NOMO-1 treated with dmso at 0.1 percent for 144 hours (cell line): ENCODE data around the gene TSKS.

Experiments used
- DNase-seq: peaks from one replicate; lab custom pipeline; 2025; ENCODE audit not compliant: unreplicated experiment; lab: John Stamatoyannopoulos, UW

TSKS gene

GRCh38 chr19:49798574-49798973, 35.5 kb upstream of the TSKS start:
- DNase-seq = no peak

GRCh38 chr19:49795615-49796014, 32.5 kb upstream of the TSKS start:
- no peak for DNase-seq

GRCh38 chr19:49793561-49793840, 30.4 kb upstream of the TSKS start:
- DNase-seq = no peak

- DNase-seq = no peak
Observed at GRCh38 chr19:49792829-49793560, 29.9 kb upstream of the TSKS start.

GRCh38 chr19:49791776-49792445, 28.8 kb upstream of the TSKS start:
- no peak for DNase-seq

GRCh38 chr19:49790866-49791265, 27.8 kb upstream of the TSKS start:
- DNase-seq = no peak

GRCh38 chr19:49788857-49789256, 25.8 kb upstream of the TSKS start:
- DNase-seq = no peak

- no peak for DNase-seq
Observed at GRCh38 chr19:49787746-49788145, 24.6 kb upstream of the TSKS start.

- no peak for DNase-seq
Observed at GRCh38 chr19:49786376-49786820, 23.3 kb upstream of the TSKS start.

GRCh38 chr19:49782515-49782914, 19.4 kb upstream of the TSKS start:
- DNase-seq = no peak

- peak; percentile 12 for DNase-seq
Observed at GRCh38 chr19:49781394-49781793, 18.3 kb upstream of the TSKS start.

- DNase-seq = no peak
Observed at GRCh38 chr19:49780861-49781260, 17.8 kb upstream of the TSKS start.

- DNase-seq = peak; percentile 77
Observed at GRCh38 chr19:49779731-49780555, 16.8 kb upstream of the TSKS start.

- DNase-seq = no peak
Observed at GRCh38 chr19:49776371-49776764, 13.3 kb upstream of the TSKS start.

- DNase-seq = no peak
Observed at GRCh38 chr19:49775742-49776370, 12.8 kb upstream of the TSKS start.

GRCh38 chr19:49774969-49775368, 11.9 kb upstream of the TSKS start:
- DNase-seq = no peak

- no peak for DNase-seq
Observed at GRCh38 chr19:49773663-49774350, 10.7 kb upstream of the TSKS start.

- DNase-seq = no peak
Observed at GRCh38 chr19:49772850-49773432, 9.8 kb upstream of the TSKS start.

GRCh38 chr19:49771674-49772139, 8.6 kb upstream of the TSKS start:
- DNase-seq = no peak

- no peak for DNase-seq
Observed at GRCh38 chr19:49770529-49770928, 7.4 kb upstream of the TSKS start.
